Effector CD8-positive, alpha-beta T cell (primary cell): ENCODE results near the gene CCNDBP1.

ENCODE experiments used
- DNase-seq: peaks from one replicate; lab custom pipeline; 2025; lab: John Stamatoyannopoulos, UW

The CCNDBP1 gene

GRCh38 chr15:43243020-43243645 is 57.9 kb downstream of the CCNDBP1 start:
- no peak for DNase-seq

GRCh38 chr15:43244092-43244491 is 58.9 kb downstream of the CCNDBP1 start:
- DNase-seq, result no peak

- no peak for DNase-seq
Measured at GRCh38 chr15:43246261-43246774, 61.1 kb downstream of the CCNDBP1 start.
